Measurements from ENCODE around the gene GOLGA5.

Gene GOLGA5

GRCh38 chr14:92846162-92846897 lies 52.2 kb downstream of the GOLGA5 start:
- DNase-seq (ENCODE audit: low read depth in 1 of 2, low spot score in 1 of 2): peak; percentile 82 to 84
- TF ChIP-seq POLR2AphosphoS5 (IDR thresholded peaks at IDR 0.05; ENCODE audit: low read depth) (no peak), REST (IDR thresholded peaks at IDR 0.05; ENCODE audit: insufficient replicate concordance, low read depth) (no peak), SPI1 (IDR thresholded peaks at IDR 0.05; ENCODE audit: borderline replicate concordance, low read depth) (peak; percentile 47; the same call in 1 of the 2 replicates), GABPA (IDR thresholded peaks at IDR 0.05; ENCODE audit: low read depth) (no peak)
- no peaks in the 10 kb centered on the region for H3K27me3 ChIP-seq (ENCODE audit: insufficient read depth, poor library complexity, severe bottlenecking)
- H3K27ac ChIP-seq (replicated peaks): no peak overlapping the region; the same call in 1 of the 2 replicates
- no peak overlapping the region for H3K4me3 ChIP-seq (replicated peaks; ENCODE audit: insufficient read depth, low read length)

GRCh38 chr14:92847278-92847677 lies 53.2 kb downstream of the GOLGA5 start:
- H3K27ac ChIP-seq (replicated peaks): peak overlapping the region; percentile 8; the same call in 1 of the 2 replicates
- peak; percentile 43 to 73 for DNase-seq (ENCODE audit: low read depth in 1 of 2, low spot score in 1 of 2)
- TF ChIP-seq CTCF (IDR thresholded peaks at IDR 0.05; ENCODE audit: insufficient read depth, low read length) (no peak), REST (IDR thresholded peaks at IDR 0.05; ENCODE audit: insufficient replicate concordance, low read depth) (no peak), POLR2AphosphoS5 (IDR thresholded peaks at IDR 0.05; ENCODE audit: low read depth) (no peak), SPI1 (IDR thresholded peaks at IDR 0.05; ENCODE audit: borderline replicate concordance, low read depth) (no peak), GABPA (IDR thresholded peaks at IDR 0.05; ENCODE audit: low read depth) (no peak)
- H3K27me3 ChIP-seq (ENCODE audit: insufficient read depth, poor library complexity, severe bottlenecking): peaks cover 1% of the 10 kb centered on the region
- H3K4me3 ChIP-seq (replicated peaks; ENCODE audit: insufficient read depth, low read length): no peak overlapping the region

- TF ChIP-seq REST (IDR thresholded peaks at IDR 0.05; ENCODE audit: insufficient replicate concordance, low read depth) (no peak), SPI1 (IDR thresholded peaks at IDR 0.05; ENCODE audit: borderline replicate concordance, low read depth) (no peak), GABPA (IDR thresholded peaks at IDR 0.05; ENCODE audit: low read depth) (no peak), POLR2AphosphoS5 (IDR thresholded peaks at IDR 0.05; ENCODE audit: low read depth) (no peak), CTCF (IDR thresholded peaks at IDR 0.05; ENCODE audit: insufficient read depth, low read length) (no peak)
- Histone ChIP-seq H3K27ac (replicated peaks) (peak overlapping the region; percentile 8; the same call in 1 of the 2 replicates), H3K4me3 (replicated peaks; ENCODE audit: insufficient read depth, low read length) (no peak overlapping the region), H3K27me3 (ENCODE audit: insufficient read depth, poor library complexity, severe bottlenecking) (peaks cover 3% of the 10 kb centered on the region)
- DNase-seq (ENCODE audit: low read depth in 1 of 2, low spot score in 1 of 2): no peak
Measured at GRCh38 chr14:92847749-92848148, 53.6 kb downstream of the GOLGA5 start.

Data from HL-60 (cell line).